Measurements from ENCODE around the gene NF1. TPM values are rescaled to one million over a fixed set of nuclear protein-coding genes. Genes with fewer than 3 reads are reported as not detected.

The NF1 gene
- total RNA-seq, 2 donors from 2014 or later = 27.6 to 44.4 TPM

DNA sequence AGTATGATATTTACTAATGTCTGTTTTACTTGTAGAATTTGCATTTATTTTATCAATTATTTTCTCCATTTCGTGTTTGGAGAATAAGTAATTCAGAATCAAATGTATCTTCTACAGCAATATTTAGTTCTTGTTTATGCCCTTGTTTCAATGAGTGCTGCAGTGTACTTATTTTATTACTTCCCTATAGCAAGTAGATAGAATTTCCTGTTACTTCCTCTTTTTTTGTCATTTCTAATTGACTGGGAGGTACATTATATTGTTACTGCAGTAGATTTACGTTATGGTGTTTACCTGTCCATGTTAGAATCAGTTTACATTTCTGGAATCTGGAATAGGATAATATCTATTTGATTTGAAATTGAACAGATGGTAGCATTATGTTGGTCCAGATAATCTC, 131.1 kb downstream of the NF1 start:
- no peak overlapping the region for H3K27ac Mint-ChIP-seq
- H3K27me3 Mint-ChIP-seq = no peaks in the 10 kb centered on the region
- no peak for ATAC-seq (replicated peaks)
- H3K9me3 Mint-ChIP-seq = no peaks in the 10 kb centered on the region
- H3K4me1 Mint-ChIP-seq = no peaks in the 10 kb centered on the region
- H3K36me3 Mint-ChIP-seq (ENCODE audit: low read depth) = peaks cover 20% of the 10 kb centered on the region
- no peak overlapping the region for H3K4me3 Mint-ChIP-seq

- Mint-ChIP-seq H3K27me3 (no peaks in the 10 kb centered on the region), H3K4me1 (no peaks in the 10 kb centered on the region), H3K27ac (no peak overlapping the region), H3K4me3 (no peak overlapping the region), H3K9me3 (no peaks in the 10 kb centered on the region), H3K36me3 (ENCODE audit: low read depth) (peaks cover 25% of the 10 kb centered on the region)
- no peak for ATAC-seq (replicated peaks)
Observed at GRCh38 chr17:31226373-31226772, 131.6 kb downstream of the NF1 start.

GRCh38 chr17:31226950-31227349, 132.2 kb downstream of the NF1 start:
- Mint-ChIP-seq H3K4me3 (no peak overlapping the region), H3K36me3 (ENCODE audit: low read depth) (peaks cover 30% of the 10 kb centered on the region), H3K9me3 (no peaks in the 10 kb centered on the region), H3K27ac (no peak overlapping the region), H3K27me3 (no peaks in the 10 kb centered on the region), H3K4me1 (no peaks in the 10 kb centered on the region)
- no peak for ATAC-seq (replicated peaks)

DNA sequence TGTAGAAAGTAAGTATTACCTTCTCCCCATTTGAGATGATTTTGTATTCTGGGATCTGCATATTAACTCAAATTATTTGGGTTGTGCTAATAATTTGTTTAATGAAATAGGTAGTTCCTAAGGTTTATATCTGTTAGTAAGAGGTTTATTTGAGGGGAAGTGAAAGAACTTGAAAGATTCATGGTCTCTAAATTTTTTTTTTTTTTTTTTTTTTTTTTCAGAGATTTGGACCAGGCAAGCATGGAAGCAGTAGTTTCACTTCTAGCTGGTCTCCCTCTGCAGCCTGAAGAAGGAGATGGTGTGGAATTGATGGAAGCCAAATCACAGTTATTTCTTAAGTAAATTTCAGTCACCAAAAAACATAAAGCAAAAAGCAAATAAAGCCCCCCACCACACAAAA, 137.1 kb downstream of the NF1 start:
- no peak for ATAC-seq (replicated peaks)
- Mint-ChIP-seq H3K4me3 (no peak overlapping the region), H3K4me1 (no peaks in the 10 kb centered on the region), H3K36me3 (ENCODE audit: low read depth) (peaks cover 61% of the 10 kb centered on the region), H3K27ac (no peak overlapping the region), H3K9me3 (no peaks in the 10 kb centered on the region), H3K27me3 (no peaks in the 10 kb centered on the region)

DNA sequence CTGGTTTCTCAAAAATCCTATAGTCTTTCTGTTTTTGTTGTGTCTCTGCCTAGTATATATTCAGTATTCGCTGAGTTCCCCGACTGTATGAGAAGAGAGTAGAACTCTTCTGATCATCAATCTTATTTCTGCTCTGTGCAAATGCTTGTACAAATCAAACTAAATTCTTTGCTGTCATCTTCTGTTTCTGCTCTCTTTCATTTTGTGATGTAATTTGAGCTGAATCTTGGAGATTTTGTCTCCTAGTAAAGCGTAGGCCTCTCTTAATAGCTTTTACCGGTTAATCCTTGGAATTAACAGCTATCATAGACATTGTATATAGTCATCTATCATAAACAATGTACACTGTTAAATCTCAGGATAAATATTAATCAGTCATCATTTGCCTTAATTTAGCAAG, 140.3 kb downstream of the NF1 start:
- no peak for ATAC-seq (replicated peaks)
- Mint-ChIP-seq H3K36me3 (ENCODE audit: low read depth) (peaks cover 51% of the 10 kb centered on the region), H3K4me1 (no peaks in the 10 kb centered on the region), H3K4me3 (no peak overlapping the region), H3K27me3 (no peaks in the 10 kb centered on the region), H3K9me3 (no peaks in the 10 kb centered on the region), H3K27ac (no peak overlapping the region)

- no peaks in the 10 kb centered on the region for H3K9me3 Mint-ChIP-seq
- peaks cover 49% of the 10 kb centered on the region for H3K36me3 Mint-ChIP-seq (ENCODE audit: low read depth)
- H3K4me3 Mint-ChIP-seq = no peak overlapping the region
- no peaks in the 10 kb centered on the region for H3K4me1 Mint-ChIP-seq
- H3K27ac Mint-ChIP-seq = no peak overlapping the region
- no peak for ATAC-seq (replicated peaks)
- no peaks in the 10 kb centered on the region for H3K27me3 Mint-ChIP-seq
Observed at GRCh38 chr17:31236137-31236536, 141.4 kb downstream of the NF1 start.

- H3K4me1 Mint-ChIP-seq = no peaks in the 10 kb centered on the region
- no peak overlapping the region for H3K4me3 Mint-ChIP-seq
- peaks cover 50% of the 10 kb centered on the region for H3K36me3 Mint-ChIP-seq (ENCODE audit: low read depth)
- H3K9me3 Mint-ChIP-seq = no peaks in the 10 kb centered on the region
- no peak for ATAC-seq (replicated peaks)
- no peak overlapping the region for H3K27ac Mint-ChIP-seq
- H3K27me3 Mint-ChIP-seq = no peaks in the 10 kb centered on the region
Observed at GRCh38 chr17:31236712-31237111, 141.9 kb downstream of the NF1 start.

GRCh38 chr17:31241116-31241515, 146.3 kb downstream of the NF1 start:
- no peak overlapping the region for H3K4me3 Mint-ChIP-seq
- peaks cover 5% of the 10 kb centered on the region for H3K4me1 Mint-ChIP-seq
- ATAC-seq (replicated peaks) = no peak
- no peaks in the 10 kb centered on the region for H3K27me3 Mint-ChIP-seq
- no peak overlapping the region for H3K27ac Mint-ChIP-seq
- H3K36me3 Mint-ChIP-seq (ENCODE audit: low read depth) = peaks cover 24% of the 10 kb centered on the region
- no peaks in the 10 kb centered on the region for H3K9me3 Mint-ChIP-seq

DNA sequence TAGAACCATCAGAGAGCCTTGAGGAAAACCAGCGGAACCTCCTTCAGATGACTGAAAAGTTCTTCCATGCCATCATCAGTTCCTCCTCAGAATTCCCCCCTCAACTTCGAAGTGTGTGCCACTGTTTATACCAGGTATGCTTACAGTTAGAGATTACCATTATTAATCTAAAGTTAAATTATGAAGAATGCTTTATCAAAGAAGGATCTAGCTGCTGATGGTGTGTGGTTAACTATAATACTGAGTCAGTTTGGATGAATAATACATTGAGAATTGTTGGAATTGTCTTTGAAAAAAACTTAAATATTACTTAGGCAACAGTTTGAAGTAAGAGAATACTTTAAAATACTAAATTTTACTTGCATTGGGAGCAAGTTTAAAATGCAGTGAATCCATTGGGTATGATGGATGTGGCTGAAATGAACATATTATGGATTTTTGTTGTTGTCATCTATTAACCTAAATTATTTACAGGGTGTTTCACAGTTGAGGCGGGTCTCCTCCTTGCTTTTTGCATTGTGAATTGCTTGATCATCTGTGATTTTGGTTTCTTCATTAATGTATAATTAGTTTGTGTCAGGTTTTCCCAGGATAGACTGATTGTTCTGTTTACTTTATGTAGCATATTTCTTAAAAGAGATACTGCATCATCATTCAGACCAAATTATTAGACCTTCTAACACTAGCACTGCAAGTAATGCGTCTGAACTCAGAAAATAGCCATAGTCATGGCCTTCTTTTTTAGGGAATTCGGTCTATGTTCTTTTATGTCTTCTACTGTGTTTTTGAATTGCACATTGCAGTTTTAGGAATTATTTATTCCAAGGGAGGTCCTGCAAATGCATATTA, 154.4 kb downstream of the NF1 start:
- no peak for ATAC-seq (replicated peaks)
- H3K27ac Mint-ChIP-seq = no peak overlapping the region

GRCh38 chr17:31249835-31250141, 155.0 kb downstream of the NF1 start:
- H3K27me3 Mint-ChIP-seq = no peaks in the 10 kb centered on the region
- no peaks in the 10 kb centered on the region for H3K9me3 Mint-ChIP-seq
- no peak for ATAC-seq (replicated peaks)
- no peak overlapping the region for H3K4me3 Mint-ChIP-seq
- no peaks in the 10 kb centered on the region for H3K4me1 Mint-ChIP-seq
- H3K27ac Mint-ChIP-seq = no peak overlapping the region
- peaks cover 8% of the 10 kb centered on the region for H3K36me3 Mint-ChIP-seq (ENCODE audit: low read depth)

More for the DNA sequence above, 154.4 kb downstream of the NF1 start:
- H3K4me1 Mint-ChIP-seq = no peaks in the 10 kb centered on the region
- no peaks in the 10 kb centered on the region for H3K27me3 Mint-ChIP-seq
- H3K9me3 Mint-ChIP-seq = no peaks in the 10 kb centered on the region
- H3K4me3 Mint-ChIP-seq = no peak overlapping the region
- H3K36me3 Mint-ChIP-seq (ENCODE audit: low read depth) = peaks cover 8% of the 10 kb centered on the region

- ATAC-seq (replicated peaks) = no peak
- H3K4me1 Mint-ChIP-seq = no peaks in the 10 kb centered on the region
- H3K27ac Mint-ChIP-seq = no peak overlapping the region
- H3K4me3 Mint-ChIP-seq = no peak overlapping the region
- H3K27me3 Mint-ChIP-seq = no peaks in the 10 kb centered on the region
- no peaks in the 10 kb centered on the region for H3K9me3 Mint-ChIP-seq
- H3K36me3 Mint-ChIP-seq (ENCODE audit: low read depth) = peaks cover 8% of the 10 kb centered on the region
Observed at GRCh38 chr17:31250229-31250628, 155.5 kb downstream of the NF1 start.

DNA sequence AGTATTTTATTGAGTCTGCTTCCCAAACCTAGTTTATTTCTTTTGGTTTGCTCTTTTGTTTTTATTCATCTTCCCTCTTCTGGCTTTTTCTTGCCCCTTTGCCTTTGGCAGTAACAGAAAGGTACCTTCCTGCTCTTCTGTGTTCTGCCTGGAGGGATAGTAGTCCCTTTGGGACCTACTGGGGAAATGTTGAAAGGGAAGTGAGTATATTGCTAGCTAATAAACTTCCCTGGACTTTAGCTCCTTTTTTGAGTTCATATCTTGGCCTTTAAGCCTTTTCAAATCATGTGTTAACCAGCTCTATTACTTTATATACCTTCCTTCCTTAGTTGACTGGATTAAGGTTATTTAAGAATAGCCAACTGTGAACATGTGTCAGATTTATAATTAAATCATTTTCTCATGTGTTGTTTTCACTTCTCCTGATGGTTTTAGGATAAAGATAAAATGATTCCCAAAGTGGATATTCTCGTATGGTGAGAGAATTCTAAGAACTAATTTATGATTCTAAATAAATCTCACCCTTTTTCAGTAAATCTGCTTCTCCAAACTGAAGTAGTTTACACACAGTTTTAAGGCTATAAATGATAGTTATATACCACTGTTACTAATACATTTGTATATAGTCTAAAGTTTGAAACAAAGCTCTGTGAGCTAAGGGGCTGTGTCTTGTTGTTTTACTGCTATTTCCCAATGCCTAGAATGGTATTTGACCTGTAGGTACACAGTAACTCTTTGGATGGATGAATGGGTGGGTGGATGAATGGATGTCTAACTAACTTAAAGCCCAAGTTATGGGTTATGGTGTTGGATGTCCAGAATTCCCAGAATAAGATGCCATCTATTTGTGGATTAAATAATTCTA, 156.6 kb downstream of the NF1 start:
- H3K27ac Mint-ChIP-seq = no peak overlapping the region
- H3K4me3 Mint-ChIP-seq = no peak overlapping the region
- H3K9me3 Mint-ChIP-seq = no peaks in the 10 kb centered on the region
- peaks cover 8% of the 10 kb centered on the region for H3K36me3 Mint-ChIP-seq (ENCODE audit: low read depth)
- H3K4me1 Mint-ChIP-seq = no peaks in the 10 kb centered on the region
- H3K27me3 Mint-ChIP-seq = no peaks in the 10 kb centered on the region
- ATAC-seq (replicated peaks) = no peak

GRCh38 chr17:31251970-31252328, 157.2 kb downstream of the NF1 start:
- Mint-ChIP-seq H3K36me3 (ENCODE audit: low read depth) (peaks cover 8% of the 10 kb centered on the region), H3K4me1 (no peaks in the 10 kb centered on the region), H3K9me3 (no peaks in the 10 kb centered on the region), H3K27ac (no peak overlapping the region), H3K4me3 (no peak overlapping the region), H3K27me3 (no peaks in the 10 kb centered on the region)
- no peak for ATAC-seq (replicated peaks)

- ATAC-seq (replicated peaks) = no peak
- H3K4me3 Mint-ChIP-seq = no peak overlapping the region
- no peaks in the 10 kb centered on the region for H3K27me3 Mint-ChIP-seq
- H3K9me3 Mint-ChIP-seq = no peaks in the 10 kb centered on the region
- no peak overlapping the region for H3K27ac Mint-ChIP-seq
- peaks cover 8% of the 10 kb centered on the region for H3K36me3 Mint-ChIP-seq (ENCODE audit: low read depth)
- H3K4me1 Mint-ChIP-seq = no peaks in the 10 kb centered on the region
Observed at GRCh38 chr17:31252741-31253140, 158.0 kb downstream of the NF1 start.

- no peak for ATAC-seq (replicated peaks)
- no peaks in the 10 kb centered on the region for H3K4me1 Mint-ChIP-seq
Observed at GRCh38 chr17:31254654-31255053, 159.9 kb downstream of the NF1 start.

More at GRCh38 chr17:31254654-31255053, 159.9 kb downstream of the NF1 start:
- Mint-ChIP-seq H3K9me3 (no peaks in the 10 kb centered on the region), H3K4me3 (no peak overlapping the region), H3K27ac (no peak overlapping the region), H3K36me3 (ENCODE audit: low read depth) (peaks cover 2% of the 10 kb centered on the region), H3K27me3 (no peaks in the 10 kb centered on the region)
